Activated CD4-positive, alpha-beta T cell treated with anti-CD3 and anti-CD28 coated beads for 36 hours (primary cell): ENCODE results near the gene PANK2. TPM values are rescaled to one million over a fixed set of nuclear protein-coding genes. Genes with fewer than 3 reads are reported as not detected.
"Not testable (repeated sequence)": the region's sequence is repeated elsewhere in the genome, so short reads cannot be mapped to it uniquely, and the experiment has no call there.

Source experiments
- ATAC-seq: fragments of 200-7000 bp; cut with Tn5 transposase; one replicate; pipeline ENCODE4 v1.10.0; 2021; ENCODE audit warnings: mild to moderate bottlenecking, moderate library complexity
- CTCF ChIA-PET: fragments of 350-600 bp; sonication (Branson Sonifier 250); formaldehyde crosslinking; loops from one replicate; lab custom pipeline; 2021; ENCODE audit warnings: antibody characterized with exemption; lab: Charles Lee
- POLR2A ChIA-PET: fragments of 350-600 bp; sonication (Branson Sonifier 250); formaldehyde crosslinking; loops from one replicate; lab custom pipeline; 2021; ENCODE audit warnings: antibody characterized with exemption, inconsistent platforms; lab: Charles Lee
- DNase-seq: peaks from one replicate; pipeline ENCODE4 v3.0.0-alpha.2; 2020
- H3K27ac Mint-ChIP-seq: one replicate; pipeline ENCODE4 v1.8.0; 2021; ENCODE audit warnings: mixed read lengths
- H3K27me3 Mint-ChIP-seq: one replicate; pipeline ENCODE4 v1.8.0; 2021; ENCODE audit warnings: mixed read lengths
- H3K36me3 Mint-ChIP-seq: one replicate; pipeline ENCODE4 v1.8.0; 2021; ENCODE audit warnings: low read depth, mixed read lengths
- H3K4me1 Mint-ChIP-seq: one replicate; pipeline ENCODE4 v1.8.0; 2021; ENCODE audit warnings: mixed read lengths
- H3K4me3 Mint-ChIP-seq: one replicate; pipeline ENCODE4 v1.8.0; 2021; ENCODE audit warnings: mild to moderate bottlenecking, moderate library complexity, mixed read lengths
- H3K9me3 Mint-ChIP-seq: one replicate; pipeline ENCODE4 v1.8.0; 2021; ENCODE audit warnings: low read depth, mixed read lengths
- intact Hi-C, 2 experiments: fragments of 100-400 bp; cut with DNase I in 1 of 2; cut with micrococcal nuclease in 1 of 2; formaldehyde crosslinking; loops; one replicate each; pipeline versions ENCODE4 v1.14.2 to v1.15.1; 2022 to 2024; cut with DNase I, micrococcal nuclease
- microRNA-seq: library from miRNA; unstranded; fragments of <30 nt; microRNA quantifications from one replicate; pipeline ENCODE4 v1.2.0, GENCODE V29; 2021; ENCODE audit warnings: borderline replicate concordance
- total RNA-seq, 2 experiments: library from RNA; stranded (reverse); gene quantifications; one replicate each; pipeline ENCODE4 v1.2.3, GENCODE V29; 2021

PANK2 gene
- total RNA-seq, 2 experiments from 2014 or later: 37.2 to 50.2 TPM

DNA sequence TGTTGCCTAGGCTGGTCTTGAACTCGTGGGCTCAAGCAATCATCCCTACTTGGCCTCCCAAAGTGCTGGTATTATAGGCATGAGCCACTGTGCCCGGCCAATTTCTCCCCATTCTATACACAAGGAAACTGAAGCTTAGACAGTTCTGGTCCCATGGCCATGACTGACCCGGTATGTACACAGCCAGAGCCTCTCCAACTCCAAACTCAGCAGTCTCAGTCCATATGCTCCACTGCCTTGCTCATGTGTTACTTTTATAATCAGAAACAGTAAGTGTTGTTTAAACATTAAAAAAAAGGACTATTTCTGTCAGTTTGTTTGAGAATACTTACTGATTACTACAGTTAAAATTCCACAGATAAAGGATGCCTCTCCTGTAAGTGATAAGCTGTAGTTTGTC, 75.5 kb downstream of the PANK2 start:
- ATAC-seq (no peak), DNase-seq (no peak)
- Mint-ChIP-seq H3K4me1 (peaks cover 8% of the 10 kb centered on the region), H3K9me3 (no peaks in the 10 kb centered on the region), H3K36me3 (peaks cover 3% of the 10 kb centered on the region), H3K27ac (no peak overlapping the region), H3K4me3 (no peak overlapping the region), H3K27me3 (no peaks in the 10 kb centered on the region)
- intact Hi-C loops: no loop called here
- CTCF ChIA-PET: interaction anchor here (1.3 kb wide), 1 partner anchor 9 kb away, joined by 3 read pairs; no protein-coding TSS in a partner anchor
- POLR2A ChIA-PET: no interaction called here

DNA sequence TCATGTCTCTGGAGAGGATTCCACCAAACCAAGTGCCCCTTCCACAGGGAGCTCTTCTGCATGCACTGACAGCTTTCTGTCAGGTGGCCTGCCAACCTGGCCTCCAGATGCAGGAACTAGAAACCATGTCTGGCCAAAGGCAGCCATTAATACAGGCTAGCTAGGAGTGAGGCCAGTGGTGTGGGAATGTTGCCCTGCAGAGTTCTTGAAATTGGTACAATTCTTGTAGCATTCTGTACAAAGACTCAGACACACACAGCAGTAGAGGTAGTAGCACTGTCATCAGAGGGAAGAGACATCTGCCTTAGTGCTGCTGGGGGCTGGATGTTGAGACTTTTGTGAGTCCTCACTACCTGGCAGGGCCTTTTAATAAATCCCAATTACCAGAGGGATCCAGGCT, 77.4 kb downstream of the PANK2 start:
- Mint-ChIP-seq H3K4me1 (peaks cover 12% of the 10 kb centered on the region), H3K9me3 (no peaks in the 10 kb centered on the region), H3K27ac (no peak overlapping the region), H3K4me3 (no peak overlapping the region), H3K36me3 (peaks cover 3% of the 10 kb centered on the region), H3K27me3 (no peaks in the 10 kb centered on the region)
- ChIA-PET CTCF (interaction anchor here (0.6 to 1.4 kb wide), 2 partner anchors 11 to 242 kb away, joined by 3 read pairs; no protein-coding TSS in a partner anchor), POLR2A (no interaction called here)
- intact Hi-C loops: no loop called here
- DNase-seq (no peak), ATAC-seq (no peak)

- DNase-seq (no peak), ATAC-seq (no peak)
- ChIA-PET POLR2A (no interaction called here), CTCF (no interaction called here)
- intact Hi-C loops: no loop called here
- Mint-ChIP-seq H3K27ac (no peak overlapping the region), H3K9me3 (no peaks in the 10 kb centered on the region), H3K27me3 (no peaks in the 10 kb centered on the region), H3K36me3 (peaks cover 5% of the 10 kb centered on the region), H3K4me1 (peaks cover 15% of the 10 kb centered on the region), H3K4me3 (no peak overlapping the region)
Measured at GRCh38 chr20:3970016-3970415, 80.8 kb downstream of the PANK2 start.

DNA sequence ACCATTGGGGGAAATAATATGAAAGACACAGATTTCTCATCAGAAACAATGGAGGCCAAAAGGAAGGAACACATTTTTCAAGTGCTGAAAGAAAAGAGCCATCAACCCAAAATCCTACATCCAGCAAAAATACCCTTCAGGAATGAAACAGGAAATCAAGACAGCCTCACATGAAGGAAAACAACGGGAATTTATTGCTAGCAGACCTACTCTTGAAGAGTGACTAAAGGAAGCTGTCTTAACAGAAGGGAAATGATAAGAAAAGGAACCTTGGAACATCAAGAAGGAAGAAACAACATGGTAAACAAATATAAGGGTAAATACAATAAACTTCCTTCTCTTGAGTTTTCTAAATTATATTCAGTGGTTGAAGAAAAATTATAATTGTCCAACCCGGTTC, 82.0 kb downstream of the PANK2 start:
- H3K36me3 Mint-ChIP-seq: peaks cover 5% of the 10 kb centered on the region

GRCh38 chr20:3972161-3972560, 83.0 kb downstream of the PANK2 start:
- Mint-ChIP-seq H3K4me3 (no peak overlapping the region), H3K27ac (no peak overlapping the region), H3K4me1 (peaks cover 15% of the 10 kb centered on the region), H3K27me3 (no peaks in the 10 kb centered on the region), H3K9me3 (no peaks in the 10 kb centered on the region), H3K36me3 (peaks cover 5% of the 10 kb centered on the region)
- ChIA-PET POLR2A (no interaction called here), CTCF (interaction anchor here (1.0 kb wide), 1 partner anchor 194 kb away, joined by 3 read pairs; no protein-coding TSS in a partner anchor)
- intact Hi-C loops: no loop called here
- ATAC-seq (no peak), DNase-seq (no peak)

More for the DNA sequence above, 82.0 kb downstream of the PANK2 start:
- peaks cover 15% of the 10 kb centered on the region for H3K4me1 Mint-ChIP-seq
- H3K27me3 Mint-ChIP-seq: no peaks in the 10 kb centered on the region
- DNase-seq (no peak), ATAC-seq (no peak)
- H3K4me3 Mint-ChIP-seq: no peak overlapping the region
- ChIA-PET POLR2A (interaction anchor here (0.6 kb wide), 1 partner anchor 63 kb away, joined by 3 read pairs; no protein-coding TSS in a partner anchor), CTCF (interaction anchor here (1.0 kb wide), 1 partner anchor 193 kb away, joined by 3 read pairs; no protein-coding TSS in a partner anchor)
- no peak overlapping the region for H3K27ac Mint-ChIP-seq
- no peaks in the 10 kb centered on the region for H3K9me3 Mint-ChIP-seq
- intact Hi-C loops: no loop called here

DNA sequence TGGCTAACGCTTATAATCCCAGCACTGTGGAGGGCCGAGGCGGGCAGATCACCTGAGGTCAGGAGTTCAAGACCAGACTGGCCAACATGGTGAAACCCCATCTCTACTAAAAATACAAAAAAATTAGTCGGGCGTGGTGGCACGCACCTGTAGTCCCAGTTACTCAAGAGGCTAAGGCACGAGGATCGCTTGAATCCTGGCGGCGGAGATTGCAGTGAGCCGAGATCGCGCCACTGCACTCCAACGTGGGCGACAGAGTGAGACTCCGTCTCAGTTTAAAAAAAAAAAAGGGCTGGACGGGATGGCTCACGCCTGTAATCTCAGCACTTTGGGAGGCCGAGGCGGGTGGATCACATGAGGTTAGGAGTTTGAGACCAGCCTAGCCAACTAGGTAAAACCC, 83.4 kb downstream of the PANK2 start:
- CTCF ChIA-PET: interaction anchor here (0.8 kb wide), 1 partner anchor 36 kb away, joined by 5 read pairs; no protein-coding TSS in a partner anchor
- POLR2A ChIA-PET, H3K4me3 Mint-ChIP-seq: not testable (repeated sequence)

DNA sequence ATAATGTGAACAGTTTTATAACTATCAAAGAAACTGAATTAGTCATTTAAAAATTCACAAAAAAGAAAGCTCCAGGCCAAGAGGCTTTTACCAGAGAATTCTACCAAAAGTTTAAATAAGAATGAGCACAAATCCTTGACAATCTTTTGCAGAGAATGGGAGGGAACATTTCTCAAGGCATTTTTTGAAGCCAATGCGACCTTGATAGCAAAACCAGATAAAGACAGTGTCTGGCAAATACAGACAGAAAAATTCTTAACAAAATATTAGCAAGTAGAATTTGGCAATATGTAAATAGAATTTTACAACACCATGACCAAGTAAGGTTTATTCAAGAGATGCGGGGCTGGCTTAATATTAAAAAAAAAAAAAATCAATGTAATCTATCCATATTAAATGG, 84.5 kb downstream of the PANK2 start:
- ATAC-seq (no peak), DNase-seq (no peak)
- peaks cover 2% of the 10 kb centered on the region for H3K36me3 Mint-ChIP-seq
- H3K4me3 Mint-ChIP-seq: no peak overlapping the region
- POLR2A ChIA-PET: interaction anchor here (0.6 kb wide), 1 partner anchor 32 kb away, joined by 8 read pairs; no protein-coding TSS in a partner anchor
- intact Hi-C loops: no loop called here
- no peaks in the 10 kb centered on the region for H3K27me3 Mint-ChIP-seq
- H3K4me1 Mint-ChIP-seq: peaks cover 11% of the 10 kb centered on the region
- no peaks in the 10 kb centered on the region for H3K9me3 Mint-ChIP-seq
- CTCF ChIA-PET: interaction anchor here (0.8 kb wide), 1 partner anchor 35 kb away, joined by 5 read pairs; no protein-coding TSS in a partner anchor
- H3K27ac Mint-ChIP-seq: no peak overlapping the region

More for the DNA sequence above, 83.4 kb downstream of the PANK2 start:
- peaks cover 15% of the 10 kb centered on the region for H3K4me1 Mint-ChIP-seq
- ATAC-seq, H3K27ac Mint-ChIP-seq, H3K27me3 Mint-ChIP-seq, H3K9me3 Mint-ChIP-seq, H3K36me3 Mint-ChIP-seq, DNase-seq, intact Hi-C loops: not testable (repeated sequence)

- no peak overlapping the region for H3K4me3 Mint-ChIP-seq
- intact Hi-C loops: no loop called here
- H3K9me3 Mint-ChIP-seq: no peaks in the 10 kb centered on the region
- H3K27me3 Mint-ChIP-seq: no peaks in the 10 kb centered on the region
- DNase-seq: no peak
- ChIA-PET POLR2A (no interaction called here), CTCF (no interaction called here)
- H3K4me1 Mint-ChIP-seq: peaks cover 21% of the 10 kb centered on the region
- no peak overlapping the region for H3K27ac Mint-ChIP-seq
- H3K36me3 Mint-ChIP-seq: peaks cover 2% of the 10 kb centered on the region
- no peak for ATAC-seq
Measured at GRCh38 chr20:3976511-3976910, 87.3 kb downstream of the PANK2 start.

Small RNA genes within 50 kb of the gene (microRNA-seq; reads per million reads assigned to microRNA genes)
- gene MIR103A2 (not detected), gene MIR103B2 (not detected)

Other genes with a start within 250 kb of the PANK2 start
- gene GFRA4, start 226.0 kb upstream of the PANK2 start, total RNA-seq: not detected
- not detected for gene ADAM33, start 207.4 kb upstream of the PANK2 start, total RNA-seq
- not detected for gene SIGLEC1, start 176.8 kb upstream of the PANK2 start, total RNA-seq
- gene HSPA12B, start 156.7 kb upstream of the PANK2 start, total RNA-seq: not detected
- gene ADISSP, start 121.6 kb upstream of the PANK2 start, total RNA-seq: 10 to 100 TPM; 46.5 to 57.3 TPM
- gene SPEF1, start 107.9 kb upstream of the PANK2 start, total RNA-seq: under 1 TPM in 1 of 2 experiments, not detected in 1; 0.14 TPM
- gene CENPB, start 102.6 kb upstream of the PANK2 start, total RNA-seq: 10 to 100 TPM; 46.2 to 48.3 TPM
- 10 to 100 TPM; 79.8 to 96.2 TPM for gene CDC25B, start 93.1 kb upstream of the PANK2 start, total RNA-seq
- 10 to 100 TPM in 1 of 2 experiments, 1 to 10 TPM in 1; 9.1 to 11.3 TPM for gene AP5S1, start 68.8 kb upstream of the PANK2 start, total RNA-seq
- gene MAVS, start 42.6 kb upstream of the PANK2 start, total RNA-seq: 10 to 100 TPM; 23.2 to 25.9 TPM
- 10 to 100 TPM; 11.6 to 14.8 TPM for gene RNF24, start 126.2 kb downstream of the PANK2 start, total RNA-seq